ENCODE results near the gene THAP3.
"Not testable (repeated sequence)": the region's sequence is repeated elsewhere in the genome, so short reads cannot be mapped to it uniquely, and the experiment has no call there.

Gene THAP3

GRCh38 chr1:6635910-6636760 lies 11.5 kb downstream of the THAP3 start:
- DNase-seq, result no peak

DNA sequence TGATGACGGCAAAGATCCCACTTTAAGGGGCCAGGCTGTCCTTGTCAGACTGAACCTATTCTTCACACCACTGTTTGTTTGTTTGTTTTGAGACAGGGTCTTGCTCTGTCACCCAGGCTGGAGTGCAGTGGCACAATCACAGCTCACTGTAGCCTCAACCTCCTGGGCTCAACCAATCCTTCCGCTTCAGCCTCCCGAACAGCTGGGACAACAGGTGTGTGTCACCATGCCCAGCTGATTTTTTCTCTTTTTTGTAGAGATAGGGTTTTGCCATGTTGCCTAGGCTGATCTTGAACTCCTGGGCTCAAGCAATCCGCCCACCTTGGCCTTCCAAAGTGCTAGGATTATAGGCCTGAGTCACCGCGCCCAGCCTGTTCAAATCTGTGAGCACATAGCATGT lies 12.1 kb downstream of the THAP3 start:
- DNase-seq, result not testable (repeated sequence)

DNA sequence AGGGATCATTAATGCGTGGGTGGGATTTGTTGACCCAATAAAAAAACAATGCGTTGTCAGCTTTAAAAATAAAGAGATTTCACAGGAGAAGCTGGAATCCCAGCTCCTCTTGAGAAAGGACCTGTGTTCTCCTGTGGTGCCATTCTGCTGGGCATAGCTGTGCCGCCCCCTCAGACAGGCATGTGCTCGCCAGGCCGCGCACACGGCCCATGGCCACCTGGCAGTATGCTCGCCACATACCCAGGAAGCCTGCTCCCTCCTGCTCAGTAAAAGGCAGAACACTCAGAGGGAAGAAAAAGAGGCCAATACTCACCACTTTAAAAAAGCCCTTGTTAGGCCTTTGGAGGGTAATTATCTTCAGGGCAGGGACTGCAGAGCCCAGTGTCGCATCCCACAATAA lies 13.1 kb downstream of the THAP3 start:
- DNase-seq, result no peak

GRCh38 chr1:6638226-6638625 lies 13.6 kb downstream of the THAP3 start:
- DNase-seq, result peak; percentile 82

DNA sequence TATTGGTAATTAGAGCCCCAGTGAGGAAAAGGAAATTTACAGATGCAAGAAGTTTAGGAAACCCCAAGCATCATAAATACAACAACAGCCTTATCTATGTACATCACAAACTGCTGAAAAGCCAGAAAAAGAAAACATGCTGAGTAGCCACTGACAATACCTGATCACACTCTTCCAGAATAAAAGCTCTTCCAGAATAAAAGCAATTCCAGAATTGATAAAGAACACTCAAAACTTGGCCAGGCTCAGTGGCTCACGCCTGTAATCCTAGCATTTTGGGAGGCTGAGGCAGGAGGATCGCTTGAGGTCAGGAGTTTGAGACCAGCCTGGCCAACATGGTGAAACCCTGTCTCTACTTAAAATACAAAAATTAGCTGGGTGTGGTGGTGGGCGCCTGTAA lies 16.2 kb downstream of the THAP3 start:
- DNase-seq, result not testable (repeated sequence)

GRCh38 chr1:6645018-6645417 lies 20.4 kb downstream of the THAP3 start:
- DNase-seq, result no peak

DNA sequence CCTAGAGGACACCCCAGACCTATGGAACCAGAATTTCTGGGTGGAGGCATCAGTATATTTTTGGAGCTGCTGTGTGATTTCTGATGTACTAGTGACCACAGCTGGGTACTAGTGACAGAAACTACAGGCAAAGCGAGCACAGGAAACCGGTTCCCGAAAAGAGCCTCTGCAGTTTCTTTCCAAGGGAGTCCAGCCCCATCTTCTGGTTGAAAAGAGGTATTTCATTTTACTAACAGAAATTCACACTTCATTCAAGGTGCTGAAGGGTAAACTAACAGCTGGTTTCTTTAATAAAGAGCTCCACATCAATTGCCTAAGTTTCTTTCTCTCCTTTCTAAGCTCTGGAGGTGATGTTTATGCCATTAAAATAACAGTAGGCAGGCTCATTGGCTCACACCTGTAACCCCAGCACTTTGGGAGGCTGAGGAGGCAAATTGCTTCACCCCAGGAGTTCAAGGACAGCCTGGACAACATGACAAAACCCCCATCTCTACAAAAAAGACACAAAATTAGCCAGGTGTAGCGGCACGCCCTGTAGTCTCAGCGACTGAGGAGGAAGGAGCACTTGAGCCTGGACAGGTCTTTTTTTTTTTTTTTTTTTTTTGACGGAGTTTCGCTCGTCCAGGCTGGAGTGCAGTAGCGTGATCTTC lies 22.0 kb downstream of the THAP3 start:
- DNase-seq, result no peak

- DNase-seq, result no peak
Measured at GRCh38 chr1:6648556-6648955, 23.9 kb downstream of the THAP3 start.

DNA sequence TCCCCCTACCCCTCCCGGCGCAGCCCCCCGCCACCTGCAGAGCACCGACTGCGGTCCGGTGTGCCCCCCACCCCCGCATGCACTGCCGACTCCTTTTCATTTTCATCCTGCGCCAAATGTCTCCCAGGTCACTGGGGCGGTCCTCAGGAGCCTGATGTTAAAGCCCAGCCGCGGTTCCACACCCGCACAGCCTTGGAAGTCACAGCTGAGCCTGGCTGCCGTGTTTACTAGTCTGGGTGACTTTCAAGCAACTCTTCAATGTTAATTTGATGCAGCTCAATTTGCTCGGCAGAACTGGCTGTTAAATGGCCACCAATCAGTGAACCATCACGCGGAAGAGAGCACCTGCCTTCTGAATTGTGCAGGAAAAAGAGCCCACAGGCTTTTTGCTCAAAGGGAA lies 27.2 kb downstream of the THAP3 start:
- no peak for DNase-seq

GRCh38 chr1:6652986-6653385 lies 28.3 kb downstream of the THAP3 start:
- no peak for DNase-seq

- DNase-seq, result no peak
Measured at GRCh38 chr1:6653436-6654290, 29.0 kb downstream of the THAP3 start.

DNA sequence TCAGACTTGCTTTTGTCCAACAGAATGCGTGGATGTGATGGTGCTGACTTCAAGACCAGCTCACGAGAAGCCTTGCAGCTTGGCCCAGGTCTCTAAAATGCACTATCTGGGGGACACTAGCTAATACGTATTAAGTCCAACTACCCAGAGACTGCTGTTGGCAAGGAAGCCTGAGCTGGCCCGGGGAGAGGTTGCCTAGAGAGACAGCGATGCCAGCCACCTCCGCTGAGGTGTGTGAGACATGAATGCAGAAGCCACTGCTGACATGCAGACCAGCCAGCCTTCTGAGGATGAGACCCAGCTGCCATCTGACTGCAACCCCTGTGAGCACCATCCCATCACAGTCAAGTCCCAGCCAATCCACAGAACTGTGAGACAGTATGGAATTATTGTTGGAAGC lies 32.5 kb downstream of the THAP3 start:
- no peak for DNase-seq

GRCh38 chr1:6658359-6659060 lies 33.8 kb downstream of the THAP3 start:
- DNase-seq, result no peak

DNA sequence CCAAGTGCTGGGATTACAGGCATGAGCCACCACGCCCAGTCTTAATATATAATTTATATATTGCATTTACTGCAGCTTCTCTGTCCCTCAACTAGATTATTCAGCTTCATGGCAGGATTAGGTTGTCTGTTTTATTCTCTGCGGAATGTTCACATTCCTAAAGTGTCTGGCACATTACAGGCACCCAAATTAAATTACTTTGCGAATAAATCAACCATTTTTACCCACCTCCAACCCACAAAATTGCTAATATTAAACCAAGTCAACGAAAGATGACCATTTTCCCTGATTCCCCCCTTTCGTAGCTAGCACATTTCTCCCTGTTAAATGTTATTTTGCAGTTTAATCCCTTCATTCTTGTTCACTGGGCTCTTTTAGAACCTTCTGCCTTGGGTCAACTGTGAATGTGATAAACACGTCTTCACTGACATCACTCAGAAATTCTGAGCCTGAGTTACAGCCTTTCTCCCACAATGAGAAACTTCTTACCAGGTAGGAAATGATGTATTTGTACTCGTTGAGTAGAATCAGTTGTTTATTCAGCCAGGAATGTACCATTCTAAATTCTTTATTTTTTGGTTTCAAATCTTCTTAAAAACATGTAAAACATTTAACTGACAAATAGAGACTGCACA lies 35.9 kb downstream of the THAP3 start:
- DNase-seq, result no peak

- DNase-seq, result not testable (repeated sequence)
Measured at GRCh38 chr1:6662468-6662867, 37.8 kb downstream of the THAP3 start.

DNA sequence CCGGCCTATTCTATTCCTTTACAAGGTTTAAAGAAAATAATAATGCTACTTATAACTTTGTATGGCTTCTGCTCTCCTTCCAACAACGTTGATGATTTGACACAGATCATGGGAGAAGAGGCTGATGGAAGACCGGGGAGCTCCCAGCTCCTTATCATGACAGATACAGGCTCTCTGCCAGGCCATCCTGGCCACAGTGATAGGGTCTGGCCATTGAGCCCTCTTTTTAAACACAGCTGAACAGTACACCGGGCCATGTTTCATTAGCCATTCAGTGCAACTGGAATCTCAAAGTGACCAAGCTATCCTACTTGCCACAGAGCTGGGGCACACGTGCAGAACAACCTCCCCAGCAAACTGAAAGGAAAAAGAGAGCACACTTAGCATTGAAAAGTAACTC lies 42.0 kb downstream of the THAP3 start:
- DNase-seq, result no peak

- no peak for DNase-seq
Measured at GRCh38 chr1:6667139-6667538, 42.5 kb downstream of the THAP3 start.

DNA sequence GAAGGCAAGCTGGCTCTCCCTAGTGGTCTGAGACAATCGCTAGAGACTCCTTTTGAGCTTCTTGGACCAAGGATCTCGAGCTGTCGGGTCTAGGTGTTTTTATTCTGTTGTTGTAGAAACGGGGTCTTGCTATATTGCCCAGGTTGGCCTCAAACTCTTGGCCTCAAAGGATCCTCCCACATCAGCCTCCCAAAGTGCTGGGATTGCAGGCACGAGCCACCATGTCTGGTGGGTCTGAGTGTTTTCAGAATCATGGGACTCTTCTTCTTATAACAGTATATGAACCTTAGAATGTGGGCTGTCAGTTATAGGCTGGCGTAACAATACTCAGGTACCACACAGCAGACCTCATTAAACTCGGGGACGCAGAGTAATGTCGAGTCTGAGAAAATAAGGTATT lies 43.8 kb downstream of the THAP3 start:
- DNase-seq, result no peak

- no peak for DNase-seq
Measured at GRCh38 chr1:6672558-6672957, 47.9 kb downstream of the THAP3 start.

- no peak for DNase-seq
Measured at GRCh38 chr1:6673816-6674398, 49.2 kb downstream of the THAP3 start.

DNA sequence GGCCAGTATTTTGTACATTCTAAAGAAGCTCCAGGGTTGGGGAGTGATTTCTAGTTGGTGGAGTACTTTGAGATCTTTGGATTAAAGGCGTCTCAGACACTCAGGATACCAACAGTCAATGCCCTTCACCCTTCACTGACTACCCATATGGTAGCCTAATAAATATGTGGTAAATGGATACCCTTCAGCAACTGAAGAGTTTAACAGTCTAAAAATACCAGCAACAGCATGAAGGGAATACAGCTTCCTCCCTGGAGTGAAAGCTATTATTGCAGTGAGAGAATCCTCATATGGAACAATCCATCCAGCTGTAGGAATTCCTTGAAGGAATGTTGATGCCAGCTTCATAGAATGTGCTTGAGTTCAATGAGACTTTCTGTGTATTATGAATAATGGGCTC lies 50.1 kb downstream of the THAP3 start:
- no peak for DNase-seq

- no peak for DNase-seq
Measured at GRCh38 chr1:6675941-6676340, 51.3 kb downstream of the THAP3 start.
